Activated CD8-positive, alpha-beta T cell treated with anti-CD3 and anti-CD28 coated beads for 36 hours (primary cell): ENCODE measurements around the gene MTFR1L. TPM values are rescaled to one million over a fixed set of nuclear protein-coding genes. Genes with fewer than 3 reads are reported as not detected.

Experiments
- ATAC-seq: fragments of 200-7000 bp; cut with Tn5 transposase; one replicate; pipeline ENCODE4 v1.10.0; 2021; ENCODE audit warnings: mild to moderate bottlenecking, moderate library complexity
- CTCF ChIA-PET: fragments of 350-600 bp; sonication (Branson Sonifier 250); formaldehyde crosslinking; loops from one replicate; lab custom pipeline; 2021; ENCODE audit warnings: antibody characterized with exemption; lab: Charles Lee
- POLR2A ChIA-PET: fragments of 350-600 bp; sonication (Branson Sonifier 250); formaldehyde crosslinking; loops from one replicate; lab custom pipeline; 2021; ENCODE audit warnings: antibody characterized with exemption; lab: Charles Lee
- DNase-seq: peaks from one replicate; pipeline ENCODE4 v3.0.0-alpha.2; 2020
- H3K27ac Mint-ChIP-seq: one replicate; pipeline ENCODE4 v1.8.0; 2021; ENCODE audit warnings: mild to moderate bottlenecking, mixed read lengths
- H3K27me3 Mint-ChIP-seq: one replicate; pipeline ENCODE4 v1.8.0; 2021; ENCODE audit warnings: mixed read lengths
- H3K36me3 Mint-ChIP-seq: one replicate; pipeline ENCODE4 v1.8.0; 2021; ENCODE audit warnings: low read depth, mixed read lengths
- H3K4me1 Mint-ChIP-seq: one replicate; pipeline ENCODE4 v1.8.0; 2021; ENCODE audit warnings: low read depth, mixed read lengths
- H3K4me3 Mint-ChIP-seq: one replicate; pipeline ENCODE4 v1.8.0; 2021; ENCODE audit warnings: mild to moderate bottlenecking, moderate library complexity, mixed read lengths
- H3K9me3 Mint-ChIP-seq: one replicate; pipeline ENCODE4 v1.8.0; 2021; ENCODE audit warnings: mixed read lengths
- intact Hi-C: fragments of 100-400 bp; cut with micrococcal nuclease; formaldehyde crosslinking; loops from one replicate; pipeline ENCODE4 v1.10.0; 2022
- total RNA-seq, 2 experiments: library from RNA; stranded (reverse); gene quantifications; one replicate each; pipeline ENCODE4 v1.2.3, GENCODE V29; 2021
- TF ChIP-seq, protein P1 (sequence below): fragments of 200-600 bp; IDR thresholded peaks from one replicate; pipeline ENCODE4 v1.8.0; 2022; ENCODE audit warnings: antibody characterized with exemption, mild to moderate bottlenecking

MTFR1L gene
- total RNA-seq, 2 experiments from 2014 or later, result 25.6 to 27.4 TPM

DNA sequence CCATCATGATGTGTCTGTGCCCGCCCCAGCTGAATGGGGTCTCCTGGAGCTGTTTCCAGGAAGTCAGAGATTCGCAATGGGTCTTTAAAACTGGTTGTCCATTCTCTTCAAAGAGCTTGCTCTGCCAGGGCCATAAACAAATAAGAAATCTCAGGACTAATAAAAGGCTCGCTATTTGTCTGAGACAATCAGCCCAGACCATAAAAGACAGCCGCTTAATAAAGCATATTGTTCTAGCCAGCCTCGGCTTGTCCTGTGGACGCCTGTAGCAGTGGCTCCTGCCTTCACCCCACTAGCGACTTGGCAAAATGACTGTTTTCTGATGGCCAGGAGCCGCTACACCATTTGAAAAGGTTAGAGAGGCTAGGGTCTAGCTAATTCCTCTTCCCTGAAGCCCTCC, 40.4 kb upstream of the MTFR1L start:
- DNase-seq, result no peak
- no peak overlapping the region for H3K27ac Mint-ChIP-seq
- intact Hi-C loops, result no loop called here
- H3K4me3 Mint-ChIP-seq, result no peak overlapping the region
- CTCF ChIA-PET, result no interaction called here
- H3K36me3 Mint-ChIP-seq, result no peaks in the 10 kb centered on the region
- H3K9me3 Mint-ChIP-seq, result no peaks in the 10 kb centered on the region
- POLR2A ChIA-PET, result no interaction called here
- peaks cover 17% of the 10 kb centered on the region for H3K4me1 Mint-ChIP-seq
- H3K27me3 Mint-ChIP-seq, result no peaks in the 10 kb centered on the region
- ATAC-seq, result no peak
- TF ChIP-seq, protein P1, sequence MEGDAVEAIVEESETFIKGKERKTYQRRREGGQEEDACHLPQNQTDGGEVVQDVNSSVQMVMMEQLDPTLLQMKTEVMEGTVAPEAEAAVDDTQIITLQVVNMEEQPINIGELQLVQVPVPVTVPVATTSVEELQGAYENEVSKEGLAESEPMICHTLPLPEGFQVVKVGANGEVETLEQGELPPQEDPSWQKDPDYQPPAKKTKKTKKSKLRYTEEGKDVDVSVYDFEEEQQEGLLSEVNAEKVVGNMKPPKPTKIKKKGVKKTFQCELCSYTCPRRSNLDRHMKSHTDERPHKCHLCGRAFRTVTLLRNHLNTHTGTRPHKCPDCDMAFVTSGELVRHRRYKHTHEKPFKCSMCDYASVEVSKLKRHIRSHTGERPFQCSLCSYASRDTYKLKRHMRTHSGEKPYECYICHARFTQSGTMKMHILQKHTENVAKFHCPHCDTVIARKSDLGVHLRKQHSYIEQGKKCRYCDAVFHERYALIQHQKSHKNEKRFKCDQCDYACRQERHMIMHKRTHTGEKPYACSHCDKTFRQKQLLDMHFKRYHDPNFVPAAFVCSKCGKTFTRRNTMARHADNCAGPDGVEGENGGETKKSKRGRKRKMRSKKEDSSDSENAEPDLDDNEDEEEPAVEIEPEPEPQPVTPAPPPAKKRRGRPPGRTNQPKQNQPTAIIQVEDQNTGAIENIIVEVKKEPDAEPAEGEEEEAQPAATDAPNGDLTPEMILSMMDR, result no peak

DNA sequence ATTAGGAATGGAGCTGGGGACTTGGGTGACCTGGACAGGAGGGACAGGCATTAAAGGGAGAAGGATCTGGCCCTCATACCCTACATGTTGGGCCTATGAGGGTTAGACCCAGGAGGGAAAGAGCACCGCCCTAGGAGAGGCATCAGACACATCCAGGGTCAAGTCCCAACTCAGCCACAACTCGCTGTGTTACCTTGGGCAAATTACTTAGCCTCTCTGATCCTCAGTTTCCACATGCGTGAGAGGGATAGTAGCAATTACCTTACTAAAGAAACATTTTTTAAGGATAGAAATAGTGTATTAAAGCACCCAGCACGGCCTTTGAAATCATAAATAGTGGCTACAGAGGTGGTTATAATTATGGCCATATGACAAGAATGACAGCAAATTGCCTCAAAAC, 39.9 kb upstream of the MTFR1L start:
- intact Hi-C loops, result no loop called here
- TF ChIP-seq, protein P1, result no peak
- ChIA-PET POLR2A (interaction anchor here (0.8 kb wide), 1 partner anchor 16 kb away, joined by 3 read pairs; no protein-coding TSS in a partner anchor), CTCF (interaction anchor here (0.6 kb wide), 1 partner anchor 165 kb away, joined by 3 read pairs; no protein-coding TSS in a partner anchor)
- Mint-ChIP-seq H3K27me3 (no peaks in the 10 kb centered on the region), H3K4me1 (peaks cover 12% of the 10 kb centered on the region), H3K36me3 (no peaks in the 10 kb centered on the region), H3K9me3 (no peaks in the 10 kb centered on the region), H3K27ac (no peak overlapping the region), H3K4me3 (no peak overlapping the region)
- no peak for DNase-seq
- ATAC-seq, result no peak

DNA sequence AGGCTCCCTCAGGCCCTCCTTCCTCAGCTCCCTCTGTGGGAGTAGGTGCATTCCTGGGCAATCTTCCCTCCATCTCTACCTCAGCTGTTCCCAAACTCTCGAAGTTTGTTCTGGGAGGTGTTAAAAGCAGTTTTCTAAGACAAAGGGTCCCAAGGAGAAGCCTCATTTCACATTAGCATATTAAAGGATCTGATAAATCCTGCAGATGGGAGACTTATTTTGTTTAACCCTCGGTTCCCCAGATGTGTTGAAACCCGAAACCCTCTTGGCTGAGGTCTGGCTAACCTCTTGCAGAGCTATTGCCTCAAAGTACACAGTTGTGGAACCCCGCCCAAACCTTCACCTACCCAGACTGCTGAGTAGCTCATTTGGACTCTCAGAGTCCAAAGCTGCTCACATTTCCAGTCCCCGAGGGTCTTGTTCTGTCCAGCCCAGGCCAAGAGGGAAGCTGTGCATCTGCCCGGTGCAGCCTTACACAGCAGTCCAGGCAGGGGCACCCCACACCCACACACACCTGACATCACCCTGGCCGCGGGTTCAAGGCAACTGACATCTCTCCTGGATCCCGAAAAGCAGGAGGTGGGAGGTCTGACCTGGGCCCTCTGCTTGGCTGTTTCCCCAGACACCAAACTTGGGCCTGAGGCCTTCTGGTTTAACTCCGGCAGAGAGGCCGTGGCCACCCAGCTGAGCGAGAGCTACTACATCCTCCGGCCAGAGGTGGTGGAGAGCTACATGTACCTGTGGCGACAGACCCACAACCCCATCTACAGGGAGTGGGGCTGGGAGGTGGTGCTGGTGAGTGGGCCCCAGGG, 39.2 kb upstream of the MTFR1L start:
- Mint-ChIP-seq H3K36me3 (no peaks in the 10 kb centered on the region), H3K4me3 (no peak overlapping the region), H3K27ac (no peak overlapping the region), H3K27me3 (no peaks in the 10 kb centered on the region), H3K9me3 (no peaks in the 10 kb centered on the region), H3K4me1 (peaks cover 5% of the 10 kb centered on the region)
- intact Hi-C loops, result no loop called here
- ChIA-PET CTCF (interaction anchor here (0.6 kb wide), 1 partner anchor 166 kb away, joined by 3 read pairs; no protein-coding TSS in a partner anchor), POLR2A (interaction anchor here (0.8 kb wide), 1 partner anchor 16 kb away, joined by 3 read pairs; no protein-coding TSS in a partner anchor)
- ATAC-seq (no peak), DNase-seq (no peak)
- TF ChIP-seq, protein P1, result no peak

DNA sequence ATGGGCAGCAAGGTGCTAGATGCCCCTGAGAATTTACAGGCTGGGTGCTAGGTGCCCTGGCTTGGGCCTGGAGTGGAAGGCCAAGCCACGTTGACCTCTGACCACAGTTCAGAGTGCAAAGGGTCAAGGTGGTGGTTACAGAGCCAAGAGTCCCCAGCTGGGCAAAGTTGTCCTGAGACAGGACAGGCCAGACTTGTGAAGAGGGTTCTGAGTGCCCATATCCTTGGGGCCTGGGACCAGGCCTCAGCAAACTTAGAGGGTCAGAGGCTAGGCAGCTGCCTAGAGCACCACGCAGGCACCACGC, 38.7 kb upstream of the MTFR1L start:
- Mint-ChIP-seq H3K36me3 (no peaks in the 10 kb centered on the region), H3K9me3 (no peaks in the 10 kb centered on the region), H3K27me3 (no peaks in the 10 kb centered on the region), H3K4me1 (peaks cover under 1% of the 10 kb centered on the region), H3K4me3 (no peak overlapping the region), H3K27ac (no peak overlapping the region)
- intact Hi-C loops, result no loop called here
- ATAC-seq (no peak), DNase-seq (no peak)
- POLR2A ChIA-PET, result no interaction called here
- CTCF ChIA-PET, result no interaction called here
- TF ChIP-seq, protein P1, result no peak

DNA sequence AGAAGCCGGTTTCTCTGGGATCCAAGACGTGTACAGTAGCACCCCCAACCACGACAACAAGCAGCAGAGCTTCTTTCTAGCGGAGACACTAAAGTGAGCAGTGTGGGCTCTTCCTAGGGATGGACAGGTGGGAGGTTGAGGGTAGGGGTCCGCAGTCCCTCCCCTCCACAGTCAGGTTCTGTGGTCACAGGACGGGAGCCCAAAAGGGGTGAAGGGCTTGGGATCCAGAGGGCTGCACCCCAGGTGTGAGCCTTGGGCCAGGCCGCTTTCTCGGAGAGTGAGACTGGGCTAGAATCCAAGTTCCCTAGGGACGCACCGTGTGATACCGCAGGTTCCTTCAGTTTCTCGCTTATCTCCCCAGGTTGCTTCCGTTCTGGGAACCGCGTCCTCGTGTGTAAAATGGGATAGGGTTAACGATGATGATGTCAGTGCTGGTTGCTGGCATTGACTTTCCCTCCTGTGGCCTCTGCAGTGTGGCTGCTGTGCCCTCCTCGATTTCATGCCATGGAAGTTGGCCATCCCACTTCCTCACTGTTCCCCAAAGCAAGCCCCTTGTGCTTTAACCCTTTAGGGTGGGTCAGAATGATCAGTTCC, 37.0 kb upstream of the MTFR1L start:
- Mint-ChIP-seq H3K4me1 (peaks cover 2% of the 10 kb centered on the region), H3K27ac (no peak overlapping the region), H3K36me3 (no peaks in the 10 kb centered on the region), H3K27me3 (no peaks in the 10 kb centered on the region), H3K4me3 (no peak overlapping the region), H3K9me3 (no peaks in the 10 kb centered on the region)
- ChIA-PET POLR2A (interaction anchor here (1.2 kb wide), 1 partner anchor 44 kb away, joined by 4 read pairs; no protein-coding TSS in a partner anchor), CTCF (interaction anchor here (1.0 to 1.1 kb wide), 3 partner anchors 12 to 16 kb away, joined by 3 to 4 read pairs (median 3); no protein-coding TSS in a partner anchor)
- intact Hi-C loops, result no loop called here
- DNase-seq (no peak), ATAC-seq (no peak)
- TF ChIP-seq, protein P1, result no peak
